ENCODE results near the gene RXFP4. TPM values are rescaled to one million over a fixed set of nuclear protein-coding genes. Genes with fewer than 3 reads are reported as not detected.
"Not testable (repeated sequence)": the region's sequence is repeated elsewhere in the genome, so short reads cannot be mapped to it uniquely, and the experiment has no call there.

The RXFP4 gene, protein sequence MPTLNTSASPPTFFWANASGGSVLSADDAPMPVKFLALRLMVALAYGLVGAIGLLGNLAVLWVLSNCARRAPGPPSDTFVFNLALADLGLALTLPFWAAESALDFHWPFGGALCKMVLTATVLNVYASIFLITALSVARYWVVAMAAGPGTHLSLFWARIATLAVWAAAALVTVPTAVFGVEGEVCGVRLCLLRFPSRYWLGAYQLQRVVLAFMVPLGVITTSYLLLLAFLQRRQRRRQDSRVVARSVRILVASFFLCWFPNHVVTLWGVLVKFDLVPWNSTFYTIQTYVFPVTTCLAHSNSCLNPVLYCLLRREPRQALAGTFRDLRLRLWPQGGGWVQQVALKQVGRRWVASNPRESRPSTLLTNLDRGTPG
- total RNA-seq, result not detected
- under 1 TPM in 5 of 8 donors, not detected in 3; 0.12 to 0.65 (median 0.23) TPM for polyA plus RNA-seq (ENCODE audit: insufficient read depth in 1 of 8, insufficient read length in 8 of 8, low replicate concordance in 1 of 8)
- long read RNA-seq, donor 1, result 0 reads
- long read RNA-seq, donor 2, result 0 reads
- long read RNA-seq, donor 3, result 0 reads
- long read RNA-seq, donor 4, result 0 reads
- long read RNA-seq, donor 5, result 0 reads
- long read RNA-seq, donor 6, partial matches to known transcripts, result 0 of 1 reads
- long read RNA-seq, donor 6, other reads (novel, unspliced or antisense), result 0 of 1 reads
- long read RNA-seq, donor 7, result 0 reads
- long read RNA-seq, donor 8, result 0 reads
- long read RNA-seq, donor 9, result 0 reads
- long read RNA-seq, donor 10, result 0 reads
- long read RNA-seq, donor 11, result 0 reads

DNA sequence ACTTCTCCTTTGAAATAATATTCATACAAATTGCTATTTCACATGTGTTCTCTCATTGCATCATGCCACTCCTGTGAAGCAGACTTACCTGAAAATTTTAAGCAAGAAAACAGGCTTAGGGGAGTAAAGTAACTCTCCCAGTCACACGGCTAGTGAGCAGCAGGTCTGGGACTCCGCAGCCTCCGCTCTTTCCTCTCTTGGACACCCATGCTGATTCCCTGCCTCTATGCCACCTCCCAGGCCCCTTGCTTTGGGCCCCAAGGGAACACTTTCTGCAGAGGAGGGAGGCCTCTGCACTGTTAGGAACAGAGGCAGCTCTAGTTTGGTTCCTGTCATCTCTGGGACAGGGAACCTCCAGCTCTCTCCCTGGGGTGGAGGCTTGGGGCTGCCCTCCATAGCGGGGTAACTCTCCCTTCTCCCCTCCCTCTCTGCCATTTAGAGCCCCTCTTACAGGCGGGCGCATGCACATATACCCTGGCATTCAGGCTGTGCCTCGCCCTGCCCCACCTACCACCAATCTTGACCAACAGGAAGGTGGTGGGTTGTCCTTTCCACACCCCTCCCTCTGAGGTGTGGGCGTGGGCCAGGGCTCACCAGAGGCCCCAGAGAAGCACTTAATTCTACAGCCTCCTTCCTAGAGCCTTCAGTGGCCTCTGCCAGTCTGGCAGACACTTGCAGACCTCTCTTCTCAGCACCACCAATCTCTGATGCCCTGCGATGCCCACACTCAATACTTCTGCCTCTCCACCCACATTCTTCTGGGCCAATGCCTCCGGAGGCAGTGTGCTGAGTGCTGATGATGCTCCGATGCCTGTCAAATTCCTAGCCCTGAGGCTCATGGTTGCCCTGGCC is at the start of gene RXFP4:
Gene RXFP4, plus strand, starts transcription at position 646 of the 852 bp plus-strand sequence. Its CDS starts 72 bp downstream, at position 718.
- Histone ChIP-seq H3K36me3 (ENCODE audit: control insufficient read depth, insufficient read depth, low read length) (peaks cover 6% of the 10 kb centered on the region), H3K27ac (ENCODE audit: low read length) (peak within 1 kb of the TSS; percentile 80), H3K4me1 (ENCODE audit: control insufficient read depth, insufficient read depth, low read length) (peaks cover 56% of the 10 kb centered on the region), H3K9me3 (replicated peaks; ENCODE audit: control insufficient read depth, low read depth, low read length) (no peaks in the 10 kb centered on the region), H3K27me3 (ENCODE audit: control insufficient read depth, insufficient read depth, low read length) (no peaks in the 10 kb centered on the region), H3K4me3 (ENCODE audit: low read length) (no peak within 1 kb of the TSS)
- WGBS (ENCODE audit: insufficient coverage), result 43% methylated on average over 7 of the region's 11 CpGs
- no peak for DNase-seq

DNA sequence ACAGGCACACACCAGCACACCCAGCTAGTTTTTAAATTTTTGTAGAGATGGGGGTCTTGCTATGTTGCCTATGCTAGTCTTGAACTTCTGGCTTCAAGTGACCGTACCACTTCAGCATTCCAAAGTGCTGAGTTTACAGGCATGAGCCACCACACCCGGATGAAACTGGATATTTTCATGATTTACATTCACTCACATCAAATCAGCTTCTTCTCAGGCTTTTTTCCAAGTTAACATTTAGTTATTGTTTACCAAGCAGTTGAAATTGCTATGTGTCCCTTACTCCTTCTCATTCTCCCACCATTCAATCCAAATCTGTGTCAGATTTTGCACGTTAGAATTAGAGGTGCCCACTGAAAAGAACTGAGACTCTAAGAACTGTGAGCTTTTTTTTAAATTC is 48.6 kb upstream of the RXFP4 start:
- WGBS (ENCODE audit: insufficient coverage), result 29% methylated on average over 1 of the region's 3 CpGs
- Histone ChIP-seq H3K27ac (ENCODE audit: low read length) (peak overlapping the region; percentile 87), H3K9me3 (replicated peaks; ENCODE audit: control insufficient read depth, low read depth, low read length) (no peaks in the 10 kb centered on the region), H3K36me3 (ENCODE audit: control insufficient read depth, insufficient read depth, low read length) (peaks cover 6% of the 10 kb centered on the region), H3K4me3 (ENCODE audit: low read length) (no peak overlapping the region), H3K27me3 (ENCODE audit: control insufficient read depth, insufficient read depth, low read length) (no peaks in the 10 kb centered on the region), H3K4me1 (ENCODE audit: control insufficient read depth, insufficient read depth, low read length) (peaks cover 11% of the 10 kb centered on the region)
- peak; percentile 21 for DNase-seq

GRCh38 chr1:155893389-155894142 is 47.9 kb upstream of the RXFP4 start:
- no peak overlapping the region for H3K4me3 ChIP-seq (ENCODE audit: low read length)
- H3K36me3 ChIP-seq (ENCODE audit: control insufficient read depth, insufficient read depth, low read length), result peaks cover 6% of the 10 kb centered on the region
- 88% methylated on average over 6 of the region's 10 CpGs for whole genome bisulfite sequencing (ENCODE audit: insufficient coverage)
- H3K4me1 ChIP-seq (ENCODE audit: control insufficient read depth, insufficient read depth, low read length), result peaks cover 11% of the 10 kb centered on the region
- peak; percentile 88 for DNase-seq
- peak overlapping the region; percentile 87 for H3K27ac ChIP-seq (ENCODE audit: low read length)
- H3K27me3 ChIP-seq (ENCODE audit: control insufficient read depth, insufficient read depth, low read length), result no peaks in the 10 kb centered on the region
- H3K9me3 ChIP-seq (replicated peaks; ENCODE audit: control insufficient read depth, low read depth, low read length), result no peaks in the 10 kb centered on the region

- not testable (repeated sequence) for H3K9me3 ChIP-seq (replicated peaks; ENCODE audit: control insufficient read depth, low read depth, low read length); H3K4me3 ChIP-seq (ENCODE audit: low read length); DNase-seq; H3K27me3 ChIP-seq (ENCODE audit: control insufficient read depth, insufficient read depth, low read length); H3K27ac ChIP-seq (ENCODE audit: low read length)
- WGBS (ENCODE audit: insufficient coverage), result 92% methylated on average over 2 of the region's 6 CpGs
- Histone ChIP-seq H3K36me3 (ENCODE audit: control insufficient read depth, insufficient read depth, low read length) (peaks cover 20% of the 10 kb centered on the region), H3K4me1 (ENCODE audit: control insufficient read depth, insufficient read depth, low read length) (peaks cover 11% of the 10 kb centered on the region)
These were observed 45.8 kb upstream of the RXFP4 start for GRCh38 chr1:155895617-155896016.

GRCh38 chr1:155896476-155896875 is 45.0 kb upstream of the RXFP4 start:
- H3K4me3 ChIP-seq (ENCODE audit: low read length); H3K27ac ChIP-seq (ENCODE audit: low read length); H3K9me3 ChIP-seq (replicated peaks; ENCODE audit: control insufficient read depth, low read depth, low read length); H3K27me3 ChIP-seq (ENCODE audit: control insufficient read depth, insufficient read depth, low read length); DNase-seq: not testable (repeated sequence)
- Histone ChIP-seq H3K4me1 (ENCODE audit: control insufficient read depth, insufficient read depth, low read length) (peaks cover 11% of the 10 kb centered on the region), H3K36me3 (ENCODE audit: control insufficient read depth, insufficient read depth, low read length) (peaks cover 27% of the 10 kb centered on the region)
- WGBS (ENCODE audit: insufficient coverage), result 87% methylated on average over 4 of the region's 8 CpGs

DNA sequence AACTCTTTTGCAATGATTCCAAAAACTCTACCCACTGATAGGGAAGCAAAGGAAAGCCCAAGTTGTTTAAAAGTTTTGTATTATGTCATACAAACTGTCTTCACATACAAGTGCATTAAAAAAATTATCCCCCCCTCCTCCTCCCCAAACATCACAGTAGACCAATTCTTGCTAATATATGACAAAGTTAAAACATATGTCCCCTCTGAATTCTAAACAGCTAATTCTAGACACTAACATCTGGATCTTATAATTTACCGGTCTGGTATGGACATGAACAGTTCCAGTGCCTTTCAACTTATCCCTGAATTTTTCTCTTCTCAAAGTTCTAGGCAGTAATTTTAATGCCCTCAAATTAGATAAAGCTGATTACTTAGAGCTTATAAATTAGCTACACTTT is 43.7 kb upstream of the RXFP4 start:
- WGBS (ENCODE audit: insufficient coverage), result no CpG with 5 or more reads among the region's 1 CpG
- Histone ChIP-seq H3K4me1 (ENCODE audit: control insufficient read depth, insufficient read depth, low read length) (peaks cover 9% of the 10 kb centered on the region), H3K27me3 (ENCODE audit: control insufficient read depth, insufficient read depth, low read length) (no peaks in the 10 kb centered on the region), H3K4me3 (ENCODE audit: low read length) (no peak overlapping the region), H3K9me3 (replicated peaks; ENCODE audit: control insufficient read depth, low read depth, low read length) (no peaks in the 10 kb centered on the region), H3K36me3 (ENCODE audit: control insufficient read depth, insufficient read depth, low read length) (peaks cover 35% of the 10 kb centered on the region), H3K27ac (ENCODE audit: low read length) (no peak overlapping the region)
- no peak for DNase-seq

DNA sequence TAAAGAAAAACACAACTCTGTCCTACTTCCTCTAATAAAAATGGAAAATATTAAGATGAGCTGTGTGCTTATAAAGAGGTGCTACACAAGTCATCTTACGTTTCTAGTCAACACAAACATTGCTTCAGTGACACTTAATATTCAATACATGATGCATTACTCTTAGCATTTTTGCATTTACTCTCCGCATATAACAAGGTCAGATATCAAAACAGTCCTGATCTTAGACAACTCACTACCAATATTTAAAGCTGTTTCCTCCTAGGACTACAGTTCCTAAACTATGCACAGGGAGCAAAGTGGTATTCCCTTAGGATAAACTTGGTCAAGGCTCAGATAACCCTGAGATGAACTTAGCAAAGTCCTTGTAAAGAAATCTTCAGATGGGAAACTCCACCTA is 42.5 kb upstream of the RXFP4 start:
- H3K27ac ChIP-seq (ENCODE audit: low read length), result no peak overlapping the region
- no peak for DNase-seq
- no peaks in the 10 kb centered on the region for H3K27me3 ChIP-seq (ENCODE audit: control insufficient read depth, insufficient read depth, low read length)
- no CpG with 5 or more reads among the region's 2 CpGs for WGBS (ENCODE audit: insufficient coverage)
- H3K4me3 ChIP-seq (ENCODE audit: low read length), result no peak overlapping the region
- H3K9me3 ChIP-seq (replicated peaks; ENCODE audit: control insufficient read depth, low read depth, low read length), result no peaks in the 10 kb centered on the region
- no peaks in the 10 kb centered on the region for H3K4me1 ChIP-seq (ENCODE audit: control insufficient read depth, insufficient read depth, low read length)
- peaks cover 40% of the 10 kb centered on the region for H3K36me3 ChIP-seq (ENCODE audit: control insufficient read depth, insufficient read depth, low read length)

DNA sequence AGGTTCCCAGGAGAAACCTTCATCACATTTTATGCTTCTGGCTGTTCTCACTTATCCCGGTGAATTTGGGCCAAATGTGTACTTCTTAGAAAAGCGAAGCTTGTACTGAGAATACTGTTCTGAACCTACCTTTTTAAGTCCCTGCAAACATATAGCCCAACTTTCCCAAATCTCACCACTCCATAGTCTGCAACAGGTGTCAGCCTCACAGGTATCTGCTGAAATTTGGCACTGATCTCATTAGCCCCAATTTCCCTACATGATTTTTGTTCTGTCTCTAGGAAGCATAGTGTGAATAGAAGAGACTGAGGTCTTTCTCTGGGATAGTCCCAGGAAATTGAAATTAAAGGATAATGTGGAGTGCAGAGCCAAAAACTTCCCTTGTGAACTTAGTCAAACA is 41.8 kb upstream of the RXFP4 start:
- H3K27me3 ChIP-seq (ENCODE audit: control insufficient read depth, insufficient read depth, low read length), result no peaks in the 10 kb centered on the region
- 67% methylated on average over 1 of the region's 2 CpGs for WGBS (ENCODE audit: insufficient coverage)
- no peaks in the 10 kb centered on the region for H3K9me3 ChIP-seq (replicated peaks; ENCODE audit: control insufficient read depth, low read depth, low read length)
- no peak for DNase-seq
- no peak overlapping the region for H3K27ac ChIP-seq (ENCODE audit: low read length)
- H3K36me3 ChIP-seq (ENCODE audit: control insufficient read depth, insufficient read depth, low read length), result peaks cover 48% of the 10 kb centered on the region
- no peak overlapping the region for H3K4me3 ChIP-seq (ENCODE audit: low read length)
- H3K4me1 ChIP-seq (ENCODE audit: control insufficient read depth, insufficient read depth, low read length), result no peaks in the 10 kb centered on the region

GRCh38 chr1:155900161-155900560 is 41.3 kb upstream of the RXFP4 start:
- Histone ChIP-seq H3K4me3 (ENCODE audit: low read length) (no peak overlapping the region), H3K36me3 (ENCODE audit: control insufficient read depth, insufficient read depth, low read length) (peaks cover 52% of the 10 kb centered on the region), H3K4me1 (ENCODE audit: control insufficient read depth, insufficient read depth, low read length) (no peaks in the 10 kb centered on the region), H3K27ac (ENCODE audit: low read length) (no peak overlapping the region), H3K9me3 (replicated peaks; ENCODE audit: control insufficient read depth, low read depth, low read length) (no peaks in the 10 kb centered on the region), H3K27me3 (ENCODE audit: control insufficient read depth, insufficient read depth, low read length) (no peaks in the 10 kb centered on the region)
- no CpG with 5 or more reads among the region's 4 CpGs for WGBS (ENCODE audit: insufficient coverage)
- DNase-seq, result no peak

Measured in muscle of leg (tissue), 16 donors.